Measurements from ENCODE around the gene RFX1. TPM values are rescaled to one million over a fixed set of nuclear protein-coding genes. Genes with fewer than 3 reads are reported as not detected.

Gene RFX1
- total and polyA plus RNA-seq, 7 donors: 1.6 to 7.9 (median 2.1) TPM

DNA sequence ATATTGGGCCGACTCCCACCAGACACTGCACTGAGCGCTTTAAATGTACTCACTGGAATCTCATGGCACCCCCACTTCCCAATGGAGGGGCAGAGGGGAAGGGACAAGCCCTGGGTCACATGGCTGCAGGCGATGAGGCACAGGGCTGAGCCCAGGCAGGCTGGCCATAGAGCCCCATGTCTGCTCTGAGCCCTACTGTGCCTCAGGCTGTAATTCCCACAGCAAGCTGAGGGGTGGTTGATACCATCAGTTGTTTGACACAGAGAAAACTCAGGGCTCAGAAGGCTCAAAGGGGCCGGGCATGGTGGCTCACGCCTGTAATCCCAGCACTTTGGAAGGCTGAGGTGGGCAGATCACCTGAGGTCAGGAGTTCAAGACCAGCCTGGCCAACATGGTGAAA lies 25.1 kb downstream of the RFX1 start:
- WGBS, 2 donors: 93 to 94% methylated on average over 5 of the region's 5 CpGs
- intact Hi-C loops (cut with DNase I): no loop called here
- Histone ChIP-seq H3K4me3 (no peak overlapping the region), H3K27me3 (no peaks in the 10 kb centered on the region), H3K27ac (no peak overlapping the region), H3K36me3 (peaks cover 0 to 21% (median 0%) of the 10 kb centered on the region in 4 donors), H3K4me1 (peaks cover 0 to 22% (median 19%) of the 10 kb centered on the region in 4 donors), H3K9me3 (no peaks in the 10 kb centered on the region)
- no peak for DNase-seq
- no peak for TF ChIP-seq POLR2AphosphoS5 (IDR thresholded peaks at IDR 0.05)
- no peak for TF ChIP-seq EP300 (IDR thresholded peaks at IDR 0.05)
- TF ChIP-seq CTCF (IDR thresholded peaks at IDR 0.05): no peak
- TF ChIP-seq POLR2A (IDR thresholded peaks at IDR 0.05): no peak

DNA sequence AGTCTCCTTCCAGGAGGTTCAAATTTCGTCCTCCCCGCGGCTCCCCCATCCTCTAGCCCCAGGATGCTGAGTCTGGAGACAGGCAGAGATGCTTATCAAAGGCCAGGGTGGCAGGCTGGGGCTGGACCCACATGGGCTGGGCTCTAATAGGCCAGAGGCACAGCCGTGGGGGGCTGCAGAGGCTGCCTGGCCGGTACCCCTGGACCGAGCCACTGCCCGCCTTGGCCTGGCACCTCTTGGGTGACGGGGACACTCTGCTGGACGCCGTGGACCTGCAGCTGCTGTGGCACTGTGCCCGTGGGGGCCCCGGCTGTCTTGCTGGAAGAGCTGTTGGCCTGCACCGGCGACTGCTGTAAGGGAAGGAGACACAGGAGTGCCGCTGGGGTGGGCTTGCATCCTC lies 25.8 kb downstream of the RFX1 start:
- TF ChIP-seq POLR2AphosphoS5 (IDR thresholded peaks at IDR 0.05): no peak
- no peak for TF ChIP-seq CTCF (IDR thresholded peaks at IDR 0.05)
- TF ChIP-seq POLR2A (IDR thresholded peaks at IDR 0.05): no peak
- no peak for TF ChIP-seq EP300 (IDR thresholded peaks at IDR 0.05)
- peaks cover 0 to 19% (median 17%) of the 10 kb centered on the region in 4 donors for H3K4me1 ChIP-seq
- H3K27ac ChIP-seq: no peak overlapping the region
- peaks cover 0 to 23% (median 0%) of the 10 kb centered on the region in 4 donors for H3K36me3 ChIP-seq
- H3K9me3 ChIP-seq: no peaks in the 10 kb centered on the region
- no peaks in the 10 kb centered on the region for H3K27me3 ChIP-seq
- DNase-seq: no peak
- intact Hi-C loops (cut with DNase I): no loop called here
- H3K4me3 ChIP-seq: no peak overlapping the region
- 95 to 96% methylated on average over 15 of the region's 15 CpGs for WGBS, 2 donors

GRCh38 chr19:13979686-13980085 lies 26.4 kb downstream of the RFX1 start:
- Histone ChIP-seq H3K4me3 (no peak overlapping the region), H3K4me1 (peaks cover 0 to 19% (median 17%) of the 10 kb centered on the region in 4 donors), H3K27me3 (no peaks in the 10 kb centered on the region), H3K27ac (no peak overlapping the region), H3K9me3 (no peaks in the 10 kb centered on the region), H3K36me3 (peaks cover 0 to 27% (median 0%) of the 10 kb centered on the region in 4 donors)
- DNase-seq: no peak
- TF ChIP-seq CTCF (IDR thresholded peaks at IDR 0.05): no peak
- intact Hi-C loops (cut with DNase I): no loop called here
- WGBS, 2 donors: 78 to 86% methylated on average over 12 of the region's 12 CpGs

- intact Hi-C loops (cut with DNase I): no loop called here
- Histone ChIP-seq H3K4me1 (peaks cover 0 to 19% (median 17%) of the 10 kb centered on the region in 4 donors), H3K27me3 (no peaks in the 10 kb centered on the region), H3K27ac (peak overlapping the region; percentile 57 to 65 (median 61)), H3K36me3 (peaks cover 0 to 27% (median 0%) of the 10 kb centered on the region in 4 donors), H3K9me3 (no peaks in the 10 kb centered on the region), H3K4me3 (peak overlapping the region; percentile 30 to 61 (median 50))
- TF ChIP-seq CTCF (IDR thresholded peaks at IDR 0.05) (no peak), POLR2AphosphoS5 (IDR thresholded peaks at IDR 0.05) (no peak), EP300 (IDR thresholded peaks at IDR 0.05) (no peak), POLR2A (IDR thresholded peaks at IDR 0.05) (no peak)
- no peak for DNase-seq
- 20 to 28% methylated on average over 12 of the region's 12 CpGs for WGBS, 2 donors
These were observed 26.9 kb downstream of the RFX1 start for GRCh38 chr19:13979244-13979615.
